ENCODE results near the gene TBX10.

DNA sequence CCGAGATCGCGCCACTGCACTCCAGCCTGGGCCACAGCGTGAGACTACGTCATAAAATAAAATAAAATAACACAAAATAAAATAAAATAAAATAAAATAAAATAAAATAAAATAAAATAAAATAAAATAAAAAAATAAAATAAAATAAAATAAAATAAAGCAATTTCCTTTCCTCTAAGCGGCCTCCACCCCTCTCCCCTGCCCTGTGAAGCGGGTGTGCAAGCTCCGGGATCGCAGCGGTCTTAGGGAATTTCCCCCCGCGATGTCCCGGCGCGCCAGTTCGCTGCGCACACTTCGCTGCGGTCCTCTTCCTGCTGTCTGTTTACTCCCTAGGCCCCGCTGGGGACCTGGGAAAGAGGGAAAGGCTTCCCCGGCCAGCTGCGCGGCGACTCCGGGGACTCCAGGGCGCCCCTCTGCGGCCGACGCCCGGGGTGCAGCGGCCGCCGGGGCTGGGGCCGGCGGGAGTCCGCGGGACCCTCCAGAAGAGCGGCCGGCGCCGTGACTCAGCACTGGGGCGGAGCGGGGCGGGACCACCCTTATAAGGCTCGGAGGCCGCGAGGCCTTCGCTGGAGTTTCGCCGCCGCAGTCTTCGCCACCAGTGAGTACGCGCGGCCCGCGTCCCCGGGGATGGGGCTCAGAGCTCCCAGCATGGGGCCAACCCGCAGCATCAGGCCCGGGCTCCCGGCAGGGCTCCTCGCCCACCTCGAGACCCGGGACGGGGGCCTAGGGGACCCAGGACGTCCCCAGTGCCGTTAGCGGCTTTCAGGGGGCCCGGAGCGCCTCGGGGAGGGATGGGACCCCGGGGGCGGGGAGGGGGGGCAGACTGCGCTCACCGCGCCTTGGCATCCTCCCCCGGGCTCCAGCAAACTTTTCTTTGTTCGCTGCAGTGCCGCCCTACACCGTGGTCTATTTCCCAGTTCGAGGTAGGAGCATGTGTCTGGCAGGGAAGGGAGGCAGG, 56.0 kb downstream of the TBX10 start, which contains the start of gene GSTP1:
- TF ChIP-seq, protein P1, sequence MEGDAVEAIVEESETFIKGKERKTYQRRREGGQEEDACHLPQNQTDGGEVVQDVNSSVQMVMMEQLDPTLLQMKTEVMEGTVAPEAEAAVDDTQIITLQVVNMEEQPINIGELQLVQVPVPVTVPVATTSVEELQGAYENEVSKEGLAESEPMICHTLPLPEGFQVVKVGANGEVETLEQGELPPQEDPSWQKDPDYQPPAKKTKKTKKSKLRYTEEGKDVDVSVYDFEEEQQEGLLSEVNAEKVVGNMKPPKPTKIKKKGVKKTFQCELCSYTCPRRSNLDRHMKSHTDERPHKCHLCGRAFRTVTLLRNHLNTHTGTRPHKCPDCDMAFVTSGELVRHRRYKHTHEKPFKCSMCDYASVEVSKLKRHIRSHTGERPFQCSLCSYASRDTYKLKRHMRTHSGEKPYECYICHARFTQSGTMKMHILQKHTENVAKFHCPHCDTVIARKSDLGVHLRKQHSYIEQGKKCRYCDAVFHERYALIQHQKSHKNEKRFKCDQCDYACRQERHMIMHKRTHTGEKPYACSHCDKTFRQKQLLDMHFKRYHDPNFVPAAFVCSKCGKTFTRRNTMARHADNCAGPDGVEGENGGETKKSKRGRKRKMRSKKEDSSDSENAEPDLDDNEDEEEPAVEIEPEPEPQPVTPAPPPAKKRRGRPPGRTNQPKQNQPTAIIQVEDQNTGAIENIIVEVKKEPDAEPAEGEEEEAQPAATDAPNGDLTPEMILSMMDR (IDR thresholded peaks at IDR 0.05), result peak; percentile 21 to 88 (median 55)
- TF ChIP-seq POLR2A (IDR thresholded peaks at IDR 0.05), result peak; percentile 82 to 87
